Esophagus muscularis mucosa (tissue), 3 donors: Measurements from ENCODE around the gene MOB1B.

Experiments used
- EP300 ChIP-seq: sonication (generic); formaldehyde crosslinking; IDR thresholded peaks from one replicate; pipeline ENCODE4 v1.6.1; 2017; ENCODE audit warnings: antibody characterized with exemption
- TF ChIP-seq, protein P1 (sequence below), 3 experiments: fragments of 200-600 bp in 2 of 3; fragments of 450-650 bp in 1 of 3; sonication (generic) in 2 of 3; IDR thresholded peaks; one replicate each; pipeline ENCODE4 v1.5.1; 2017 to 2019; ENCODE audit warnings: antibody characterized with exemption in 3 of 3, mild to moderate bottlenecking in 2 of 3, moderate library complexity in 1 of 3

DNA sequence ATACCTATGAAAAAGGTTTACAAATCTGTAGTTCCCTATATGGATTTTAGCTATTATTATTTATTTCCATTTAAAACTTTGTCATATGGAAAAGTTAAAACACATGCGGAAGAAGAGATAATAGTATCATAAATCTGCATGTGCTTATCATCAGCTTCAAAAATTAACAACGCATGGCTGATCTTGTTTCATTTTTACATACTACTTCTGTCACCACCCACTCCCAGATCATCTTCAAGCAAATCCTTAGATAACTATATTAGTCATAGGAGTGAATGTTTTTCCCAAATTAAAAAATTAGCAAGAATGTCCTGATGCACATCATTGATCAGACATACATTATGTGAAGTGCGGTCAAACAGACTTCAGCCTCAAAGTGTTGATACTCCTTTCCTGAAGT, 24.6 kb upstream of the MOB1B start:
- no peak for TF ChIP-seq EP300
- TF ChIP-seq, protein P1, sequence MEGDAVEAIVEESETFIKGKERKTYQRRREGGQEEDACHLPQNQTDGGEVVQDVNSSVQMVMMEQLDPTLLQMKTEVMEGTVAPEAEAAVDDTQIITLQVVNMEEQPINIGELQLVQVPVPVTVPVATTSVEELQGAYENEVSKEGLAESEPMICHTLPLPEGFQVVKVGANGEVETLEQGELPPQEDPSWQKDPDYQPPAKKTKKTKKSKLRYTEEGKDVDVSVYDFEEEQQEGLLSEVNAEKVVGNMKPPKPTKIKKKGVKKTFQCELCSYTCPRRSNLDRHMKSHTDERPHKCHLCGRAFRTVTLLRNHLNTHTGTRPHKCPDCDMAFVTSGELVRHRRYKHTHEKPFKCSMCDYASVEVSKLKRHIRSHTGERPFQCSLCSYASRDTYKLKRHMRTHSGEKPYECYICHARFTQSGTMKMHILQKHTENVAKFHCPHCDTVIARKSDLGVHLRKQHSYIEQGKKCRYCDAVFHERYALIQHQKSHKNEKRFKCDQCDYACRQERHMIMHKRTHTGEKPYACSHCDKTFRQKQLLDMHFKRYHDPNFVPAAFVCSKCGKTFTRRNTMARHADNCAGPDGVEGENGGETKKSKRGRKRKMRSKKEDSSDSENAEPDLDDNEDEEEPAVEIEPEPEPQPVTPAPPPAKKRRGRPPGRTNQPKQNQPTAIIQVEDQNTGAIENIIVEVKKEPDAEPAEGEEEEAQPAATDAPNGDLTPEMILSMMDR (IDR thresholded peaks at IDR 0.05), result no peak
